Measurements from ENCODE around the gene XPA. TPM values are rescaled to one million over a fixed set of nuclear protein-coding genes. Genes with fewer than 3 reads are reported as not detected.

XPA gene
- total and polyA plus RNA-seq, 2 of the 13 experiments (the other 11 are each of a cell fraction or from before 2014, with no cell fraction given): 2.3 to 15.2 TPM

GRCh38 chr9:97632248-97632984 lies 64.7 kb downstream of the XPA start (continued):
- TF ChIP-seq CHD4 (IDR thresholded peaks at IDR 0.05; ENCODE audit: borderline replicate concordance, low read length) (0 out of 2 replicates have a peak, but pooled peaks have one; percentile 12), MAZ (IDR thresholded peaks at IDR 0.05; ENCODE audit: borderline replicate concordance, low read depth, low read length) (no peak), MAZ (CRISPR knock-in tag; IDR thresholded peaks at IDR 0.05; ENCODE audit: low read depth) (no peak), PHF8 (CRISPR knock-in tag; IDR thresholded peaks at IDR 0.05) (no peak; the same call in 1 of the 2 replicates), ZBTB4 (CRISPR knock-in tag; IDR thresholded peaks at IDR 0.05; ENCODE audit: borderline replicate concordance) (no peak), ZNF546 (CRISPR knock-in tag; conservative IDR thresholded peaks at IDR 0.05) (0 out of 2 replicates have a peak, but pooled peaks have one; percentile 14), ATF4 (CRISPR knock-in tag; IDR thresholded peaks at IDR 0.05) (peak in 1 of 2 experiments; percentile 33; a peak in 1 of 4 replicates), MBD4 (IDR thresholded peaks at IDR 0.05; ENCODE audit: borderline replicate concordance, low read length) (no peak), HHEX (CRISPR knock-in tag; IDR thresholded peaks at IDR 0.05) (no peak), ATF7 (IDR thresholded peaks at IDR 0.05) (peak; percentile 100), ATF7 (CRISPR knock-in tag; IDR thresholded peaks at IDR 0.05) (no peak; the same call in 1 of the 2 replicates), ZNF343 (CRISPR knock-in tag; IDR thresholded peaks at IDR 0.05) (0 out of 2 replicates have a peak, but pooled peaks have one; percentile 16), MYNN (CRISPR knock-in tag; IDR thresholded peaks at IDR 0.05; ENCODE audit: low read depth) (0 out of 2 replicates have a peak, but pooled peaks have one; percentile 45), ZFP82 (CRISPR knock-in tag; IDR thresholded peaks at IDR 0.05; ENCODE audit: borderline replicate concordance) (peak; percentile 65; the same call in 1 of the 2 replicates), KLF11 (CRISPR knock-in tag; IDR thresholded peaks at IDR 0.05) (0 out of 2 replicates have a peak, but pooled peaks have one; percentile 9), ZMYM2 (CRISPR knock-in tag; IDR thresholded peaks at IDR 0.05) (peak; percentile 68; the same call in 1 of the 2 replicates), ARHGAP35 (CRISPR knock-in tag; IDR thresholded peaks at IDR 0.05; ENCODE audit: borderline replicate concordance) (no peak), ZNF670 (CRISPR knock-in tag; IDR thresholded peaks at IDR 0.05; ENCODE audit: borderline replicate concordance) (0 out of 2 replicates have a peak, but pooled peaks have one; percentile 41), CREB1 (IDR thresholded peaks at IDR 0.05) (peak; percentile 88), CREB1 (CRISPR knock-in tag; IDR thresholded peaks at IDR 0.05) (no peak)
- TF ChIP-seq, protein P1, sequence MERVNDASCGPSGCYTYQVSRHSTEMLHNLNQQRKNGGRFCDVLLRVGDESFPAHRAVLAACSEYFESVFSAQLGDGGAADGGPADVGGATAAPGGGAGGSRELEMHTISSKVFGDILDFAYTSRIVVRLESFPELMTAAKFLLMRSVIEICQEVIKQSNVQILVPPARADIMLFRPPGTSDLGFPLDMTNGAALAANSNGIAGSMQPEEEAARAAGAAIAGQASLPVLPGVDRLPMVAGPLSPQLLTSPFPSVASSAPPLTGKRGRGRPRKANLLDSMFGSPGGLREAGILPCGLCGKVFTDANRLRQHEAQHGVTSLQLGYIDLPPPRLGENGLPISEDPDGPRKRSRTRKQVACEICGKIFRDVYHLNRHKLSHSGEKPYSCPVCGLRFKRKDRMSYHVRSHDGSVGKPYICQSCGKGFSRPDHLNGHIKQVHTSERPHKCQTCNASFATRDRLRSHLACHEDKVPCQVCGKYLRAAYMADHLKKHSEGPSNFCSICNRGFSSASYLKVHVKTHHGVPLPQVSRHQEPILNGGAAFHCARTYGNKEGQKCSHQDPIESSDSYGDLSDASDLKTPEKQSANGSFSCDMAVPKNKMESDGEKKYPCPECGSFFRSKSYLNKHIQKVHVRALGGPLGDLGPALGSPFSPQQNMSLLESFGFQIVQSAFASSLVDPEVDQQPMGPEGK (CRISPR knock-in tag; IDR thresholded peaks at IDR 0.05): peak; percentile 17; the same call in 1 of the 2 replicates

Data from HepG2 (cell line).